CD14-positive monocyte (primary cell): ENCODE results near the gene MDFIC. TPM values are rescaled to one million over a fixed set of nuclear protein-coding genes. Genes with fewer than 3 reads are reported as not detected.
A peak's percentile ranks its signal among the peaks of the same experiment; 100 is the strongest.

ENCODE experiments used
- DNase-seq, 3 donors: peaks; one replicate each; pipeline ENCODE4 v3.0.0-alpha.2; 2011 to 2022
- H2AFZ ChIP-seq: 2 replicates; pipeline ENCODE4 v1.6.0; 2012; ENCODE audit warnings: mild to moderate bottlenecking, low read depth, low read length, inconsistent platforms; ENCODE audit not compliant: insufficient read depth, poor library complexity, severe bottlenecking
- H3K27ac ChIP-seq, 2 donors: 1 replicate in 1 of 2; 2 replicates in 1 of 2; pipeline ENCODE4 v1.5.1; 2012 to 2013; ENCODE audit warnings: low read length in 2 of 2, control low read depth in 1 of 2, inconsistent platforms in 1 of 2, low read depth in 1 of 2, mild to moderate bottlenecking in 1 of 2
- H3K27me3 ChIP-seq, 2 donors: one replicate each; pipeline versions ENCODE4 v1.6.0 to v1.6.1; 2011 to 2013; ENCODE audit warnings: low read length in 2 of 2; ENCODE audit not compliant: control insufficient read depth in 2 of 2, insufficient read depth in 2 of 2
- H3K36me3 ChIP-seq, 2 donors: replicated peaks in 1 of 2; 1 replicate in 1 of 2; 2 replicates in 1 of 2; pipeline versions ENCODE4 v1.5.1 to v1.6.1; 2012 to 2013; ENCODE audit warnings: low read length in 2 of 2, control low read depth in 1 of 2, inconsistent platforms in 1 of 2, mild to moderate bottlenecking in 1 of 2; ENCODE audit not compliant: insufficient read depth in 2 of 2, control insufficient read depth in 1 of 2
- H3K4me1 ChIP-seq, 2 donors: 1 replicate in 1 of 2; 2 replicates in 1 of 2; pipeline versions ENCODE4 v1.5.1 to v1.6.1; 2012 to 2013; ENCODE audit warnings: low read length in 2 of 2, control low read depth in 1 of 2, inconsistent platforms in 1 of 2, mild to moderate bottlenecking in 1 of 2, moderate library complexity in 1 of 2; ENCODE audit not compliant: insufficient read depth in 2 of 2, control insufficient read depth in 1 of 2
- H3K4me2 ChIP-seq: replicated peaks from 2 replicates; pipeline ENCODE3; 2012; ENCODE audit warnings: low read length, moderate library complexity, mild to moderate bottlenecking; ENCODE audit not compliant: poor library complexity, severe bottlenecking; ENCODE audit errors: extremely low read depth
- H3K4me3 ChIP-seq, 3 experiments: fragments of 200-600 bp in 1 of 3; sonication (generic) in 1 of 3; replicated peaks in 1 of 3; 1 replicate in 2 of 3; 2 replicates in 1 of 3; pipeline ENCODE4 v1.5.1; 2011 to 2013; ENCODE audit warnings: low read length in 3 of 3, mild to moderate bottlenecking in 3 of 3, control low read depth in 2 of 3, low read depth in 2 of 3, inconsistent platforms in 1 of 3, moderate library complexity in 1 of 3
- H3K79me2 ChIP-seq: 2 replicates; pipeline ENCODE4 v1.6.0; 2012; ENCODE audit warnings: mild to moderate bottlenecking, control low read depth, inconsistent platforms, low read length, moderate library complexity; ENCODE audit not compliant: insufficient read depth
- H3K9ac ChIP-seq: 2 replicates; pipeline ENCODE4 v1.6.0; 2017; ENCODE audit warnings: low read length, mild to moderate bottlenecking; ENCODE audit not compliant: insufficient read depth, poor library complexity, severe bottlenecking
- H3K9me3 ChIP-seq, 2 donors: replicated peaks in 1 of 2; 1 replicate in 1 of 2; 2 replicates in 1 of 2; pipeline versions ENCODE4 v1.5.1 to v1.6.1; 2012 to 2013; ENCODE audit warnings: low read length in 2 of 2, control low read depth in 1 of 2; ENCODE audit not compliant: control insufficient read depth in 1 of 2, insufficient read depth in 1 of 2
- H4K20me1 ChIP-seq: 2 replicates; pipeline ENCODE4 v1.6.0; 2012; ENCODE audit warnings: mild to moderate bottlenecking, low read length, control low read depth, moderate library complexity; ENCODE audit not compliant: insufficient read depth
- H3K27ac Mint-ChIP-seq, 7 donors: one replicate each; pipeline ENCODE4 v1.8.0; 2020; ENCODE audit warnings: mild to moderate bottlenecking in 7 of 7, mixed read lengths in 7 of 7, moderate library complexity in 6 of 7, inconsistent platforms in 2 of 7
- H3K27me3 Mint-ChIP-seq, 3 donors: one replicate each; pipeline ENCODE4 v1.8.0; 2021 to 2022; ENCODE audit warnings: low read depth in 3 of 3, mild to moderate bottlenecking in 3 of 3, mixed read lengths in 3 of 3, moderate library complexity in 3 of 3, inconsistent platforms in 1 of 3
- H3K36me3 Mint-ChIP-seq, 2 donors: one replicate each; pipeline ENCODE4 v1.8.0; 2020; ENCODE audit warnings: mixed read lengths in 2 of 2, inconsistent platforms in 1 of 2, mild to moderate bottlenecking in 1 of 2
- H3K4me1 Mint-ChIP-seq: one replicate; pipeline ENCODE4 v1.8.0; 2020; ENCODE audit warnings: mild to moderate bottlenecking, mixed read lengths
- H3K4me3 Mint-ChIP-seq, 2 donors: one replicate each; pipeline ENCODE4 v1.8.0; 2020; ENCODE audit warnings: mild to moderate bottlenecking in 2 of 2, mixed read lengths in 2 of 2, moderate library complexity in 1 of 2
- H3K9me3 Mint-ChIP-seq, 7 donors: one replicate each; pipeline ENCODE4 v1.8.0; 2020 to 2022; ENCODE audit warnings: mixed read lengths in 7 of 7, mild to moderate bottlenecking in 6 of 7, moderate library complexity in 6 of 7, inconsistent platforms in 2 of 7
- WGBS: methylation state at CpG from one replicate; pipeline ENCODE4 v1.1.5; 2013; ENCODE audit warnings: missing lambda C conversion rate; ENCODE audit not compliant: insufficient coverage; 5-methylcytosine and 5-hydroxymethylcytosine counted together
- intact Hi-C, 2 donors: fragments of 100-400 bp; cut with micrococcal nuclease; formaldehyde crosslinking; loops; one replicate each; pipeline versions ENCODE4 v1.15.0 to v1.15.1; 2023
- polyA plus RNA-seq, 3 donors: library from polyadenylated mRNA; depleted of rRNA in 1 of 3; unstranded in 2 of 3; stranded (reverse) in 1 of 3; fragments of 300-500 nt in 2 of 3; fragments of >200 nt in 1 of 3; fragmentation: Illumina TruSeq in 2 of 3; gene quantifications; 1 replicate in 2 of 3; 2 replicates in 1 of 3; pipeline ENCODE4 v1.2.3, GENCODE V29; 2012 to 2021
- TF ChIP-seq, protein P1 (sequence below): fragments of 200-600 bp; IDR thresholded peaks from one replicate; pipeline ENCODE4 v1.8.0; 2022; ENCODE audit warnings: antibody characterized with exemption, mild to moderate bottlenecking

The MDFIC gene
- polyA plus RNA-seq, 3 donors: 13.0 to 30.0 (median 19.9) TPM

DNA sequence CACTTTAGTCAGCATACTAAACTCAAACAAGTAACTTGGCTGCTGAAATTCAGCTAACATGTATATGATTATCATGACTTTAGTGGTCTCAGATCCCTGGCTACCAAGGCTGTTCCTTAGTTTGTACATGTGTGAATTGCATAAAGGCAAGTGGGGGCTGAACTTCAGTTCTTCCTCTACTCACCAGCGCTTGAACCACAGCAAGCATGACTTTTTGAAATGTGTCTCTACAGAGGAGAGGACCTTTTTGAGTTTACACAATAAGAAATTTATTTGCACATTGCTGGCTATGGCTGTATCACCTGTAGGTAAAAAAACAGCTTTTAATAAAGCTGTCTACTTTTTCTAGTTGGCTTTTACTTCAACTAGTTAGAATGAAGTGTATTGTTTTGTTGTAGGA is 48.8 kb downstream of the MDFIC start:
- H3K9me3 Mint-ChIP-seq: no peaks in the 10 kb centered on the region
- Histone ChIP-seq H3K27ac (peak overlapping the region in 1 of 2 donors; percentile 53), H4K20me1 (peaks cover 20% of the 10 kb centered on the region), H2AFZ (no peak overlapping the region), H3K79me2 (peaks cover 97% of the 10 kb centered on the region), H3K9ac (no peak overlapping the region), H3K4me1 (peaks cover 17 to 40% of the 10 kb centered on the region in 2 donors), H3K4me3 (peak overlapping the region in 1 of 3 experiments; percentile 6), H3K4me2 (peak overlapping the region; percentile 10), H3K9me3 (no peaks in the 10 kb centered on the region), H3K27me3 (no peaks in the 10 kb centered on the region), H3K36me3 (no peaks in the 10 kb centered on the region)
- WGBS: no CpG with 5 or more reads among the region's 1 CpG
- intact Hi-C loops: loop anchor here in 1 of 2 donors (5.0 kb wide), 1 partner anchor 48 kb away; the partner anchor contains the start of gene MDFIC
- H3K36me3 Mint-ChIP-seq: peaks cover 5 to 10% of the 10 kb centered on the region in 2 donors
- TF ChIP-seq, protein P1, sequence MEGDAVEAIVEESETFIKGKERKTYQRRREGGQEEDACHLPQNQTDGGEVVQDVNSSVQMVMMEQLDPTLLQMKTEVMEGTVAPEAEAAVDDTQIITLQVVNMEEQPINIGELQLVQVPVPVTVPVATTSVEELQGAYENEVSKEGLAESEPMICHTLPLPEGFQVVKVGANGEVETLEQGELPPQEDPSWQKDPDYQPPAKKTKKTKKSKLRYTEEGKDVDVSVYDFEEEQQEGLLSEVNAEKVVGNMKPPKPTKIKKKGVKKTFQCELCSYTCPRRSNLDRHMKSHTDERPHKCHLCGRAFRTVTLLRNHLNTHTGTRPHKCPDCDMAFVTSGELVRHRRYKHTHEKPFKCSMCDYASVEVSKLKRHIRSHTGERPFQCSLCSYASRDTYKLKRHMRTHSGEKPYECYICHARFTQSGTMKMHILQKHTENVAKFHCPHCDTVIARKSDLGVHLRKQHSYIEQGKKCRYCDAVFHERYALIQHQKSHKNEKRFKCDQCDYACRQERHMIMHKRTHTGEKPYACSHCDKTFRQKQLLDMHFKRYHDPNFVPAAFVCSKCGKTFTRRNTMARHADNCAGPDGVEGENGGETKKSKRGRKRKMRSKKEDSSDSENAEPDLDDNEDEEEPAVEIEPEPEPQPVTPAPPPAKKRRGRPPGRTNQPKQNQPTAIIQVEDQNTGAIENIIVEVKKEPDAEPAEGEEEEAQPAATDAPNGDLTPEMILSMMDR: no peak
- peaks cover 59% of the 10 kb centered on the region for H3K4me1 Mint-ChIP-seq
- H3K27ac Mint-ChIP-seq: peak overlapping the region in 2 of 7 donors; percentile 7 to 61
- no peak for DNase-seq
- H3K27me3 Mint-ChIP-seq: no peaks in the 10 kb centered on the region
- no peak overlapping the region for H3K4me3 Mint-ChIP-seq

DNA sequence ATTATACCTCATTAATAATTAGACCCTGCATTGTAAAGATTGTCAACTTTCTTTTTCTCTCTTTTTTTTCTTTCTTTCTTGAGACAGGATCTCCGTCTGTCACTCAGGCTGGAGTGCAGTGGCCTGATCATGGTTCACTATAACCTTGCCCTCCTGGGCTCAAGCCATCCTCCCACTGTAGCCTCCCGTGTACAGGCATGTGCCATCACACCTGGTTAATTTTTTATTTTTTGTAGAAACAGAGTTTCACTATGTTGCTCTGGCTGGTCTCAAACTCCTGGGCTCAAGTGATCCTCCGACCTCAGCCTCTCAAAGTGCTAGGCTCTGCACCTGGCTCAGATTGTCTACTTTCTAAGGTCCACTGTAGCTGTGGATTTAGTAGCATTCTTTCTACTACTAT is 50.7 kb downstream of the MDFIC start:
- H3K27ac Mint-ChIP-seq: peak overlapping the region in 4 of 7 donors; percentile 72 to 90 (median 78)
- peaks cover 17 to 40% of the 10 kb centered on the region in 2 donors for H3K4me1 ChIP-seq

More for the DNA sequence above, 50.7 kb downstream of the MDFIC start:
- Histone ChIP-seq H3K79me2 (peaks cover 96% of the 10 kb centered on the region), H3K9me3 (no peaks in the 10 kb centered on the region), H3K4me2 (no peak overlapping the region), H4K20me1 (peaks cover 24% of the 10 kb centered on the region), H2AFZ (no peak overlapping the region), H3K4me3 (no peak overlapping the region), H3K27me3 (no peaks in the 10 kb centered on the region), H3K27ac (no peak overlapping the region), H3K9ac (no peak overlapping the region), H3K36me3 (no peaks in the 10 kb centered on the region)
- Mint-ChIP-seq H3K36me3 (peaks cover 2 to 4% of the 10 kb centered on the region in 2 donors), H3K4me1 (peaks cover 64% of the 10 kb centered on the region), H3K9me3 (no peaks in the 10 kb centered on the region), H3K4me3 (no peak overlapping the region), H3K27me3 (no peaks in the 10 kb centered on the region)
- intact Hi-C loops: loop anchor here in 1 of 2 donors (5.0 kb wide), 1 partner anchor 50 kb away; the partner anchor contains the start of gene MDFIC
- 100% methylated on average over 1 of the region's 3 CpGs for WGBS
- TF ChIP-seq, protein P1: no peak
- no peak for DNase-seq
